ENCODE data around the gene ITGB3.

The ITGB3 gene

GRCh38 chr17:47252209-47252608 lies 1.4 kb upstream of the ITGB3 start:
- no peak for TF ChIP-seq CTCF (IDR thresholded peaks at IDR 0.05)

GRCh38 chr17:47252766-47253512 lies 688 bp upstream of the ITGB3 start:
- TF ChIP-seq CTCF (IDR thresholded peaks at IDR 0.05), result no peak

- TF ChIP-seq CTCF (IDR thresholded peaks at IDR 0.05), result no peak
These were observed 846 bp downstream of the ITGB3 start for GRCh38 chr17:47254403-47254943.

- no peak for TF ChIP-seq CTCF (IDR thresholded peaks at IDR 0.05)
These were observed 4.2 kb downstream of the ITGB3 start for GRCh38 chr17:47257651-47258339.

GRCh38 chr17:47262586-47262985 lies 9.0 kb downstream of the ITGB3 start:
- no peak for TF ChIP-seq CTCF (IDR thresholded peaks at IDR 0.05)

- no peak for TF ChIP-seq CTCF (IDR thresholded peaks at IDR 0.05)
These were observed 10.5 kb downstream of the ITGB3 start for GRCh38 chr17:47264166-47264565.

- TF ChIP-seq CTCF (IDR thresholded peaks at IDR 0.05), result no peak
These were observed 12.4 kb downstream of the ITGB3 start for GRCh38 chr17:47265983-47266541.
